ENCODE results near the gene SPATA31C2. TPM values are rescaled to one million over a fixed set of nuclear protein-coding genes. Genes with fewer than 3 reads are reported as not detected.
A peak's percentile ranks its signal among the peaks of the same experiment; 100 is the strongest.
"Not testable (repeated sequence)": the region's sequence is repeated elsewhere in the genome, so short reads cannot be mapped to it uniquely, and the experiment has no call there.

SPATA31C2 gene
- total RNA-seq (2016; rRNA removed; fragmentation: Illumina TruSeq; extraction: Trizol) (not detected in 2 replicates), polyA plus RNA-seq (2011; rRNA removed) (not detected in 2 replicates), polyA minus RNA-seq (2011; rRNA and poly(A)+ RNA removed; ENCODE audit: low replicate concordance) (not detected in 2 replicates), Bru-seq, nascent RNA (not detected), BruChase-seq, experiment 1, labeled RNA remaining after a 6-hour chase (not detected), BruChase-seq, experiment 2, labeled RNA remaining after a 2-hour chase (not detected)
- total RNA-seq (2016; cell fraction: cytosol; rRNA removed; fragmentation: Illumina TruSeq; extraction: Trizol; ENCODE audit: low read depth) = not detected in 2 replicates
- not detected in 2 replicates for total RNA-seq (2016; cell fraction: insoluble cytoplasmic fraction; rRNA removed; fragmentation: Illumina TruSeq; extraction: Trizol)
- not detected in 2 replicates for total RNA-seq (2016; cell fraction: membrane; rRNA removed; fragmentation: Illumina TruSeq; extraction: Trizol)
- total RNA-seq (2016; cell fraction: nucleus; rRNA removed; fragmentation: Illumina TruSeq; extraction: Trizol) = not detected in 2 replicates
- not detected in 2 replicates for polyA plus RNA-seq (2011; cell fraction: cytosol; rRNA removed)
- not detected in 2 replicates for polyA plus RNA-seq (2011; cell fraction: nucleus; rRNA removed)
- not detected in 2 replicates for polyA plus RNA-seq (2012)
- not detected in 2 replicates for polyA plus RNA-seq (2016; cell fraction: cytosol; fragmentation: Illumina TruSeq; extraction: Trizol; ENCODE audit: low read depth)
- not detected in 2 replicates for polyA plus RNA-seq (2016; cell fraction: insoluble cytoplasmic fraction; fragmentation: Illumina TruSeq; extraction: Trizol; ENCODE audit: low read depth)
- not detected in 2 replicates for polyA plus RNA-seq (2016; cell fraction: membrane; fragmentation: Illumina TruSeq; extraction: Trizol; ENCODE audit: low read depth)
- not detected in 2 replicates for polyA plus RNA-seq (2016; cell fraction: nucleus; fragmentation: Illumina TruSeq; extraction: Trizol; ENCODE audit: insufficient read depth, low read depth)
- polyA minus RNA-seq (2011; cell fraction: cytosol; rRNA and poly(A)+ RNA removed) = not detected in 2 replicates
- not detected in 2 replicates for polyA minus RNA-seq (2011; cell fraction: nucleus; rRNA and poly(A)+ RNA removed)
- long read RNA-seq, experiment 1 = 0 reads
- long read RNA-seq, experiment 2 = 0 reads

DNA sequence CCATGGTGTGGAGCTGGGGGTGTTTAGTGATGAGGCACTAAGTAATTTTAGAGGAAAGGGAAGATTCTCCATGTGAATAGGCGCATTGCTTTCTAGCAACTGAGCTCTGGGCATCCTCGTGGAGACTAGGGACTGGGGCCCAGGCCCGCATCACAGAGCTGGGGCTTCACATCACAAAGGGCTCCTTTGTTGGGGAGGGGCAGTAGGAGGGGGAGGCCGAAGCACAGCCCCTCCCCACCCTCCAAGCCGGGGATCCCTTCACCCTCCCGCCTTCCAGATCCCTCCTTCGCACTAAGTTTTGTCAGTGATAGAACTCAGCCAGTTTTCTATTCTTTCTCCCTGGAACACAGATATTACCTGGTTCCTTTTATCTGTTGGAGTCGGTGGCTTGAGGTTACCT lies at the start of gene SPATA31C2:
TSS of gene SPATA31C2 (minus strand) at position 101 of the 400 bp plus-strand sequence. CDS start at position 72, 29 bp downstream.
- CTCF ChIA-PET (ENCODE audit: low intra/inter-chr PET ratio, low total read pairs); H3K4me2 ChIP-seq (ENCODE audit: low read depth, low read length); in situ Hi-C loops (cut with HindIII; ENCODE audit: extremely low pct_ligation_motif_present, low pct_unique_long_range_greater_than_20kb); H3K9me3 ChIP-seq (ENCODE audit: low read length); H3K27me3 ChIP-seq (ENCODE audit: control insufficient read depth in 1 of 2, insufficient read depth in 2 of 2, low read length in 2 of 2); H4K20me1 ChIP-seq (ENCODE audit: insufficient read depth, low read length); H3K9ac ChIP-seq (ENCODE audit: insufficient read depth, low read depth, low read length); ATAC-seq; H3K79me2 ChIP-seq (ENCODE audit: insufficient read depth, low read length); H2AFZ ChIP-seq (ENCODE audit: low read length); H3K27ac ChIP-seq (ENCODE audit: extremely low read length, insufficient read depth, low read length); BruUV-seq (replicated peaks); POLR2A ChIA-PET; DNase-seq (ENCODE audit: low spot score); H3K4me1 ChIP-seq (ENCODE audit: insufficient read depth, low read length); H3K36me3 ChIP-seq (replicated peaks in 1 of 2; ENCODE audit: control insufficient read depth in 1 of 2, insufficient read depth in 2 of 2, low read length in 2 of 2); FAIRE-seq; intact Hi-C loops (cut with micrococcal nuclease; ENCODE audit: unreplicated experiment); H3K4me3 ChIP-seq (replicated peaks in 1 of 3; ENCODE audit: insufficient read depth in 1 of 3, low read depth in 2 of 3, low read length in 3 of 3): not testable (repeated sequence)
- WGBS (ENCODE audit: low lambda C conversion rate) = no CpG with 5 or more reads among the region's 8 CpGs

DNA sequence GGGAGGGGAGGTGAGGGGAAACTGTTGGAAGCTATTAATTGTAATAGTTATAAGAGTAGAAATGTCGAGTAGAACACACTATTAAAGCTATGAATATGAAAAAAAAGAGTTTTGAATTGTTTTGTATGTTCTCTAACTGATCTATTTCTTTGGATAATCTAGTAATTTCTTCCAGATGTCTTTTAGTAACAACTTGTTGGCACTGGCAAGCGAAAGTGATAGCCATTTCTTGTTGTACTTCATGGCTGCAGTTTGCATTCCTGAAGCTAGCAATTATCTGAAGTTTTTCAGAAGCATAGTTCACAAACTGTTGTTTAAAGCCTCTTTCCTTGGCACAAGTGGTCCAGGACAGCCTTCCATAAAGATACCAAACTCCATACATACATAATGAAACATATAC lies 49.4 kb upstream of the SPATA31C2 start:
- Histone ChIP-seq H3K4me2 (ENCODE audit: low read depth, low read length) (no peak overlapping the region), H3K36me3 (replicated peaks in 1 of 2; ENCODE audit: control insufficient read depth in 1 of 2, insufficient read depth in 2 of 2, low read length in 2 of 2) (no peaks in the 10 kb centered on the region), H3K4me3 (replicated peaks in 1 of 3; ENCODE audit: insufficient read depth in 1 of 3, low read depth in 2 of 3, low read length in 3 of 3) (no peak overlapping the region), H3K9ac (ENCODE audit: insufficient read depth, low read depth, low read length) (no peak overlapping the region), H2AFZ (ENCODE audit: low read length) (no peak overlapping the region), H3K9me3 (ENCODE audit: low read length) (no peaks in the 10 kb centered on the region), H3K4me1 (ENCODE audit: insufficient read depth, low read length) (no peaks in the 10 kb centered on the region), H3K79me2 (ENCODE audit: insufficient read depth, low read length) (no peaks in the 10 kb centered on the region), H3K27ac (ENCODE audit: extremely low read length, insufficient read depth, low read length) (no peak overlapping the region), H4K20me1 (ENCODE audit: insufficient read depth, low read length) (no peaks in the 10 kb centered on the region), H3K27me3 (ENCODE audit: control insufficient read depth in 1 of 2, insufficient read depth in 2 of 2, low read length in 2 of 2) (no peaks in the 10 kb centered on the region; a peak in 1 of 5 replicates)
- TF ChIP-seq, protein P1, sequence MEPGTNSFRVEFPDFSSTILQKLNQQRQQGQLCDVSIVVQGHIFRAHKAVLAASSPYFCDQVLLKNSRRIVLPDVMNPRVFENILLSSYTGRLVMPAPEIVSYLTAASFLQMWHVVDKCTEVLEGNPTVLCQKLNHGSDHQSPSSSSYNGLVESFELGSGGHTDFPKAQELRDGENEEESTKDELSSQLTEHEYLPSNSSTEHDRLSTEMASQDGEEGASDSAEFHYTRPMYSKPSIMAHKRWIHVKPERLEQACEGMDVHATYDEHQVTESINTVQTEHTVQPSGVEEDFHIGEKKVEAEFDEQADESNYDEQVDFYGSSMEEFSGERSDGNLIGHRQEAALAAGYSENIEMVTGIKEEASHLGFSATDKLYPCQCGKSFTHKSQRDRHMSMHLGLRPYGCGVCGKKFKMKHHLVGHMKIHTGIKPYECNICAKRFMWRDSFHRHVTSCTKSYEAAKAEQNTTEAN (CRISPR knock-in tag; conservative IDR thresholded peaks at IDR 0.05) = no peak
- peak; percentile 82 for TF ChIP-seq HNRNPK (IDR thresholded peaks at IDR 0.05; ENCODE audit: low read depth, low read length, poor library complexity, severe bottlenecking)
- ChIA-PET POLR2A (no interaction called here), CTCF (ENCODE audit: low intra/inter-chr PET ratio, low total read pairs) (no interaction called here)
- no TSS peak for BruUV-seq (replicated peaks)
- ATAC-seq (no peak), FAIRE-seq (no peak), DNase-seq (ENCODE audit: low spot score) (no peak)
- intact Hi-C loops (cut with micrococcal nuclease; ENCODE audit: unreplicated experiment) = no loop called here
- WGBS (ENCODE audit: low lambda C conversion rate) = 4% methylated on average over 2 of the region's 2 CpGs
- in situ Hi-C loops (cut with HindIII; ENCODE audit: extremely low pct_ligation_motif_present, low pct_unique_long_range_greater_than_20kb) = no loop called here

Data from HepG2 (cell line).